Spleen (tissue), 7 donors: ENCODE measurements around the gene MC2R.

Source experiments
- CTCF ChIP-seq, 11 experiments: fragments of 200-600 bp in 7 of 11; fragments of 450-650 bp in 4 of 11; sonication (generic) in 4 of 11; IDR thresholded peaks in 8 of 11; conservative IDR thresholded peaks in 3 of 11; 1 replicate in 7 of 11; 2 replicates in 4 of 11; pipeline versions ENCODE4 v1.4.0 to v1.8.0; 2016 to 2021; ENCODE audit warnings: antibody characterized with exemption in 11 of 11, inconsistent platforms in 4 of 11, mild to moderate bottlenecking in 1 of 11
- POLR2A ChIP-seq, 3 donors: fragments of 450-650 bp; IDR thresholded peaks; one replicate each; pipeline ENCODE4 v1.5.1; 2017; ENCODE audit warnings: antibody characterized with exemption in 3 of 3, mild to moderate bottlenecking in 1 of 3
- POLR2AphosphoS5 ChIP-seq, 3 donors: sonication (generic); formaldehyde crosslinking; IDR thresholded peaks; one replicate each; pipeline ENCODE4 v1.5.1; 2017; ENCODE audit warnings: antibody characterized with exemption in 3 of 3
- donor health status: DM: no; HTN: no; CAD: no; lungs with moderate emphysema.
- donor health status: DM: no; HTN: no; CAD: no.
- donor health status: DM: no; HTN: no; CAD: no.

GRCh38 chr18:13835202-13835601 is 80.1 kb downstream of the MC2R start:
- no peak for TF ChIP-seq CTCF (IDR thresholded peaks at IDR 0.05 in 8 of 11, conservative IDR thresholded peaks at IDR 0.05 in 3 of 11)
- TF ChIP-seq POLR2A (IDR thresholded peaks at IDR 0.05) = no peak
- TF ChIP-seq POLR2AphosphoS5 (IDR thresholded peaks at IDR 0.05) = no peak
